ENCODE measurements around the gene TIMM13. TPM values are rescaled to one million over a fixed set of nuclear protein-coding genes. Genes with fewer than 3 reads are reported as not detected.

The TIMM13 gene
- polyA plus RNA-seq, 1 of the 3 experiments (the other 2 are of a cell fraction) = 76.9 TPM

- H4K20me1 ChIP-seq (ENCODE audit: insufficient read depth) = 0 out of 2 replicates have a peak, but pooled peaks cover 3% of the 10 kb centered on the region
- H3K27ac ChIP-seq (ENCODE audit: low read depth in 2 of 2, low read length in 1 of 2) = no peak overlapping the region
- no peaks in the 10 kb centered on the region for H3K9me3 ChIP-seq
- no peak overlapping the region for H3K4me2 ChIP-seq
- H3K27me3 ChIP-seq (ENCODE audit: insufficient read depth) = no peaks in the 10 kb centered on the region
- TF ChIP-seq TEAD4 (IDR thresholded peaks at IDR 0.05; ENCODE audit: borderline replicate concordance, insufficient read depth) (no peak), RXRA (IDR thresholded peaks at IDR 0.05; ENCODE audit: borderline replicate concordance, low read depth) (no peak), GABPA (IDR thresholded peaks at IDR 0.05; ENCODE audit: low read depth) (no peak), FOSL2 (IDR thresholded peaks at IDR 0.05; ENCODE audit: borderline replicate concordance, low read depth) (no peak), FOXJ3 (CRISPR knock-in tag; IDR thresholded peaks at IDR 0.05) (no peak), YY1 (IDR thresholded peaks at IDR 0.05; ENCODE audit: low read depth) (no peak), RAD21 (IDR thresholded peaks at IDR 0.05; ENCODE audit: low read length) (no peak), RCOR1 (IDR thresholded peaks at IDR 0.05; ENCODE audit: low read length) (no peak), EP300 (IDR thresholded peaks at IDR 0.05; ENCODE audit: borderline replicate concordance in 1 of 2, low read depth in 1 of 2, low read length in 1 of 2) (no peak), JUND (IDR thresholded peaks at IDR 0.05) (no peak), PBX3 (IDR thresholded peaks at IDR 0.05) (no peak), RFX5 (IDR thresholded peaks at IDR 0.05; ENCODE audit: low read length) (no peak), POLR2AphosphoS5 (IDR thresholded peaks at IDR 0.05; ENCODE audit: low read depth, low read length) (no peak), ZBTB33 (IDR thresholded peaks at IDR 0.05; ENCODE audit: borderline replicate concordance, low read depth) (no peak), NRF1 (IDR thresholded peaks at IDR 0.05; ENCODE audit: low read depth, low read length) (no peak), TAF1 (IDR thresholded peaks at IDR 0.05; ENCODE audit: borderline replicate concordance, low read depth, low read length) (no peak), MXI1 (IDR thresholded peaks at IDR 0.05; ENCODE audit: low read depth, low read length) (no peak), CHD2 (IDR thresholded peaks at IDR 0.05; ENCODE audit: low read length, partially characterized antibody) (no peak)
- peaks cover 0 to 3% of the 10 kb centered on the region in 2 experiments; a peak in 1 of 4 replicates for H3K4me1 ChIP-seq (ENCODE audit: control insufficient read depth in 1 of 2, insufficient read depth in 2 of 2, low read depth in 1 of 2, low read length in 1 of 2)
- H3K36me3 ChIP-seq (replicated peaks in 1 of 2; ENCODE audit: control insufficient read depth in 1 of 2, insufficient read depth in 2 of 2, low read length in 1 of 2) = peaks cover 4 to 13% of the 10 kb centered on the region in 2 experiments
- no peaks in the 10 kb centered on the region for H3F3A ChIP-seq (replicated peaks; ENCODE audit: insufficient read depth)
- DNase-seq = no peak
- 96% methylated on average over 7 of the region's 7 CpGs for WGBS (ENCODE audit: low lambda C conversion rate)
- H2AFZ ChIP-seq (ENCODE audit: low read depth) = no peak overlapping the region
- H3K9ac ChIP-seq = no peak overlapping the region
- no peak overlapping the region for H3K4me3 ChIP-seq (ENCODE audit: low read depth in 2 of 2, low read length in 1 of 2)
- H3K79me2 ChIP-seq (ENCODE audit: insufficient read depth) = peaks cover 15% of the 10 kb centered on the region; the same call in 1 of the 2 replicates
- no peaks in the 10 kb centered on the region for H3K9me2 ChIP-seq
- ChIA-PET CTCF (no interaction called here), POLR2A (no interaction called here)
These were observed 7.6 kb downstream of the TIMM13 start for GRCh38 chr19:2419754-2420153.

Measured in SK-N-SH (cell line).